Measurements from ENCODE around the gene CALY.

CALY gene

DNA sequence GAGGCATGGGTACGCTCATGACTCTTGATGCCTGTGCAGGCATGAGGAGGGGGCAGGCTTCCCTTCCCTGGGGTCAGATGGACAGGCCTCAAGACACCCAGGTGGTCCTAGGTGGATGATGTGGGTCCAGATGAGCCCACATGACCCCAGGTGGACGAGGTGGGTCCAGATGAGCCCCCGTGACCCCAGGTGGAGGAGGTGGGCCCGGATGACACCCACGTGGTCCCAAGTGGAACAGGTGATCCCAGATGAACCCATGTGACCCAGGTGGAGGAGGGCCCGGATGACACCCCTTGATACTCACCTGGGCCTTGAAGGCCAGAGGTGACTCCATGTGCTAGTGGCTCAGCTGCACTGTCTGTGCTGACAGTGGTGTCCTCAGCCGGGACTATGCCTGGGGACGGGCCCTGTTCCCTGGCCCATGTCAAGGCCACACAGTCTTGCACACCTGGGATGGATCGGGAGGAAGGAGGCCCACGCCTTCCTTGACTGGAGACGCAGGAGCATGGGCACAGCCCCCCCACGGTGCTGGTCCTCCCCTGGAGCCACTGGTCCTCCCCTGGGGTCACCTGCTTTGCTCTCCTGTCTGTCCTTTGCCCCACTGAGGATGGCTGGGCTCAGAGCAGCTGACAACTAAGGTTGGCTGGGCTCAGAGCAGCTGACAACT is 13.7 kb upstream of the CALY start:
- DNase-seq = no peak

DNA sequence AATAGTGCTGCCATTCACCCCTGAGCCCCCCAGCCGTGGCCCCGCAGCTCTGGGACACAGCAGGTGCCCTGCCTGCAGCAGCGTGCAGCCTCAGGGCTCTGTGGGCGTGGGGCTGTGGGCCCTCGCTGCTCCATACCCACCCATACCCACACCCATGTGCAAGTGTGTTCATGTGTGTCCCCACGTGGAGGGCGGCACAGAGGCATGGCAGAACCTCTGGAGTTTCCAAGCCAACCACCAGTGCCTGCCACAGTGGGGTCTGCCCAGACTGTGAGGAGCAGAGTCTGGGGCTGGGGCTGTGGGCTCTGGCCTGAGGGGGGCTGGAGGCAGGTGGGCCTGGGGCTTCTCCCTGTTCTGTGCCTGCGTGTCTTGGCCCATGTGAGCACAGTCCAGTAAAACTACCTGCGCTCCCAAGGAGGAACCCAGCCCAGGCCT is 12.9 kb upstream of the CALY start:
- no peak for DNase-seq

DNA sequence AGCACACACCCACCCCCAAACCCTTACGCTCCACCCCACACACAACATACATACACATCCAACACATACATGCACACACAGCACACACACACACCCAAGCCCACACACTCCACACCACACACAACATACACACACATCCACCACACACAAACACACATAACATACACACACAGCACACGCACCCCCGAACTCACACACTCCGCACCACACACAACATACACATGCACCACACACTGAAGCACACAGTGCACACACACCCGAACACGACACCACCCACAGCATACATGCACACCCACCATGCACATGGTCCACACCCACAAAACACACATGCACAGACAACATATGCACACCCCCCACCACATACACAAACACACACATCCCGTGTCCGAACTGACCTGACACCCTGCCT is 12.5 kb upstream of the CALY start:
- DNase-seq = no peak

DNA sequence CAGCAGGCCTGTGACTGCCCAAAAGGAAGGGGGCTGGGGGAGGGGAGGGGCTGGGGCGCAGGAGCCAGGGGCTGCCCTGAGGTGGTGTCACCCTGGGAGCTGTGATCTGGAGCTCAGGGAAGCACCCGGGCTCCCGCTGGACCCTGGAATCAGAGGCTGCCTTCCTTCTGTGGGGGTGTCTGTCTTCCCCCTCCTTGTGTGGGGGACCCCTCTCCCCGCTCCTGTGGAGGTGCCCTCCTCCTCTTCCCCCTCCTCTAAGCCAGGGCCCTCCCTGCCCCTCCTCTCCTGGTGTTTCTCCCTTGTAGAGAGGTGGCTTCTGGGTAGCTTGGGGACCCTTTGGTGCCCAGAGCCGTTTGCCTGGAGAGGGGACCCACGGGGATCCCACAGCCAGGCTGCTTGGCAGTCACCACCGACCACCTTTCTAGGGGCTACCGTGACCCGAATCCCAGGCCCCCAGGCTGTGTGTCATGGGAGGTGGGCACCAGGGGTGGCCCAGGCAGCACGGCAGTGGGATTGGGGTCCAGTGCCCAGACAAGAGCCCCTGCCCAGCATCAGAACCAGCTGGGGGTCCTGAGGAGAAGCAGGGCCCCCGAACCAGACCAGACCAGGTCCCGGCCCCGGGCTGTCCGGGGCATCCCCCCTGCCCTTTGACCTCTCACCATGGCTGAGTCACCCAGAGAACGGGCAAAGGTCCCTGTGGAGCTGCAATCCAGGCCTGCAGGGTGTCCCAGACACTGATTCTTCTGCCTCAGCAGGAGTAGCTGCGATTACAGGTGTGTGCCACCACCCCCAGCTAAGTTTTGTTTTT is 11.2 kb upstream of the CALY start:
- DNase-seq = no peak

DNA sequence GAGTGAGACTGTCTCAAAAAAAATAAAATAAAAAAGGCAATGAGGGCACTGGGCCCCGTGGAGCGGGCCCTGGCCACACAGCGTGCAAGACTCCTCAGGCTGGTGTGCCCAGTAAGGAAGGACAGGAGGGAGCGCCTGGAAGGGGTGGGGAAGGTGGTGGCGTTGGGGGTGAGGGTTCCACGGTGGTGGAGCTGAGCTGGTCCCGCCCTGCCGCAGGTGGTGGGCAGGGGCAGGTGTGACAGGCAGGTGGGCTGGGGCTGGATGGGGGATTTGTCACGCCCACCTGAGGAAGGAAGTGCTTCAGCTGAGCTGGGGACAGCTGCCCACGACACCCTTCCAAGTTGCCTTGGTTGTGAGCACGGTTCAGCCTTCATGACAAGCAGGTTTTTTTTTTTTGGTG is 9.7 kb upstream of the CALY start:
- no peak for DNase-seq

DNA sequence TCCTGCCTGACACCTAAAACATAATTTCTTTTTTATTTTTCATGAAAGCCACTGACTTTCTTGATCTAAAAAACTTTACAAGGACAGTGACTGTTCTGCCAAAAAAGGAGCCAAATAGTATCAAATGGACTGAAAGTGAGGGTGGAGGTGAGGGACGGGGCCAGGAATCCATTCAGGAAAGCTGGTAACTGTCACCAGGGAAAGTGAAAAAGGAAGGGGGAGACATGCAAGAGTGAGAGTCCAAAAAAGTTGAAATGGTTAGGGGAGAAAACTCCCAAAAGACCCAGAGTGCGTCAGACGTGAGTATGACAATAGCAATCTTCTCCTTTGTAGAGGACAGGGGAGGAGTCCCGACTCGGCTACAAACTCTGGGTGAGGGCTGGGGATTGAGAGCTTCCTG is 7.5 kb upstream of the CALY start:
- DNase-seq = no peak

DNA sequence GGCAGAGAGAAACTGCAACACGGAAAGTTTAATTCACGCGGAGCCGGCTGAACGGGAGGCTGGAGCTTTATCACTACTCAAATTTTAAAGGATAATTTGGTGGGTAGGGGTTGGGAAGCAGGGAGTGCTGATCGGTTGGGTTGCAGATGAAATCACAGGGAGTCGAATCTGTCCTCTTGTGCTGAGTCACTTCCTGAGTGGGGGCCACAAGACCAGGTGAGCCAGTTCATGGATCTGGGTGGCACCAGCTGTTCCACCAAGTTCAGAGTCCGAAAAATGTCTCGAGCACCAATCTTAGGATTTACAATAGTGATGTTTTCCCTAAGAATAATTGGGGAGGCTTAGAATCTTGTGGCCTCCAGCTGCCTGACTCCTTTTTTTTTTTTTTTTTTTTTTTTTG is 6.9 kb upstream of the CALY start:
- DNase-seq = no peak

DNA sequence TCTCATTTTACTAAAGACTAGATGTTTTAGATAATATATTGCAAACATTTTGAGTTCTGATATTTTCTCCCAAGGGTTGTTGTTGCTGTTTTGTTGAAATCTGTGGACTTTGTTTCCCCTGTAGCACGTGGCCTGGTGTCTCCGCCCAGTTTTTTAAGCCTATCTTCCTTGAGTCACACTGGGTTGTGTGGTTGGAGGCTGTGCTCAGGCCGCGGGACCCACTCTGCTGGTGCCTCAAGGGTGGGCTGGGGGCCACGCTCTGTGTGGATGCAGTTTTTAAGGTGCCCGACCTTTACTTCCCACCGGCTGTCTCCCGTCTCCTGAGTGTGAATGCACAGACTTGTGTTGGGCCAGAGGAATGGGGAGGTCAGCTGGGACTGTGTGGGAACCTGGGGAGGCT is 6.2 kb upstream of the CALY start:
- no peak for DNase-seq

DNA sequence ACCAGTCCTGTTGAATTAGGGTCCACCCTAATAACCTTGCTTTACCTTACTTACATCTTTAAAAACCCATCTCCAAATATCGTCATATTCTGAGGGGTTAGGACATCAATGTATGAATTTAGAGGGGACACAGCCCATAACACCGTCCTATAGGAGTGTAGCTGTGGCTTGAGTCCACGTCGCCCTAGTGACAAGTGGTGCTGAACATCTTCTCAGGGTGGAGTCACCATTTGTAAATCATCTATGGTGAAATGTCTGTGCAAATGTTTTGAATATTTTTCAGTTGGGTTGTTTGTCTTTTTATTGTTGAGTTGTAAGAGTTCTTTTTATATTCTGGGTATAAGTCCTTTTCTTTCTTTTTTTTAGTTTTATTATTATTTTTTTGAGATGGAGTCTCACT is 5.3 kb upstream of the CALY start:
- no peak for DNase-seq

DNA sequence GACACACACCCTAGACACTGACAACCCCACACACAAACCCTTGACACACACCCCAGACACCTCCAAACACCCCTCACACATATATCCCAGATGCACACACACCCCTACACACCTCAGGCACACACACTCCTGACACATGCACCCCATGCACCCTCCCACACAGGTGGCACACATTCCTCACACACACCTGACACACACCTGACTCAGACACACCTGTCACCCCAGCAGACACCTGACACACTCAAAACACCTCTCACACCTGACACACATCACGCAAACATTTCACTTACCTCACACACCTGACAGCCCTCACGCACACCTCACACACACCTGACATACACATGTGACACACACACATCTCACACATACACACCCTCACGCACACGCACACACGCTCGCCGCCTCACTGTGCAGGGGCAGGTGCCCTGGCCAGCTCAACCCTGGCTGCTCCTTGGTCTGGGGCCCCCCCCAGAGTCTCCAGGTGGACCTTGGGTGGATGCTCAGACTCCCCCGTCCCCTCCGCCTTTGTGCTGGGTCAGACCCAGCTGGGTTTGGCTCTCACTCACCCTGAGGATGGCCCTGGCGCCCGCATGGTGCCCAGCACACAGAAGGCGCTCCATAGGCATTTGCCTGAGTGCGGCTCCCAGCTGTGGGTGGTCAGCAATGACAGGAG is 3.1 kb upstream of the CALY start:
- DNase-seq = no peak

DNA sequence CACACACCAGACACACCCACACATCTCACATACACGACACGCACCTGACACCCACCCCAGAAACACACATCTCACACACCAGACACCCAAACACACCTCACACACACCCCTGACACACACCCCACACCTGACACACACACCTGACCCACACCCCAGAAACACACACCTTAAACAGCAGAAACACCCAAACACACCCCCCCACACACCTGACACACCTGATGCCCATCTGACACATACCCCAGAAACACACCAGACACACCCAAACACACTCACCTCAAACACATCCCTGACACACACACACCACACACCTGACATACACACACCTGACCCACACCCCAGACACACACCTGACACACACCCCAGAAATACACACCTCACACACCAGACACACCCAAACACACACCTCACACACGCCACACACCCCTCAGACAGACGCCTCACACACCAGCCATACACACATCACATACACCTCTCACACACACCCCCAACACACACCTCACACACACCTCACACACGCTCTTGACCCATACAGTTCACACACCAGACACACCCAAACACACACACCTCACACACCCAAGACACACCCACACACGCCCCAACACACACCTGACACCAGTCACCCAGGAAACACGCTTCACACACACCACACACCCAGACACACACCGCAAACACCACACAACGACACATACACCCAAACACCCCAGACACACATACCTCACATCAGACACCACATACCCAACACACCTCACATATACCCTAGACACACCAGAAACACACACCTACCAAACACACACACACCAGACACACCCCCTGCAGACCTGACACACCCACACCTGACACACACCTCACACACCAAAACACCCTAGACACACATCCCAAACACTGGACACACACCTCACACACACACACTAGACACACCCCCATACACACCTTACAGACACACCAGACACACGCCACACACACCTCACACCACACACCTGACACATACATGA is 1.7 kb upstream of the CALY start:
- DNase-seq = no peak

DNA sequence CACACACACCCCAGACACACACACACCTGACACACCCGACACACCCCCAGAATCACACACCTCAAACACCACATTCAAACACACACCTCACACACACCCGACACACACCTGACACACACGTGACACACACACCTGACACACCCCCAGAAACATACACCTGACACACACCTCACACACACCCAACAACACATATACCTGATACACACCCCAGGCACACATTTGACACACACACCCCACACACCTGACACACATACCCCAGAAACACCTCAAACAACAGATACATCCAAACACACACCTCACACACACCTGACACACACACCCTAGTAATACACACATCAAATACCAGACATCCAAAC is 652 bp upstream of the CALY start:
- no peak for DNase-seq

DNA sequence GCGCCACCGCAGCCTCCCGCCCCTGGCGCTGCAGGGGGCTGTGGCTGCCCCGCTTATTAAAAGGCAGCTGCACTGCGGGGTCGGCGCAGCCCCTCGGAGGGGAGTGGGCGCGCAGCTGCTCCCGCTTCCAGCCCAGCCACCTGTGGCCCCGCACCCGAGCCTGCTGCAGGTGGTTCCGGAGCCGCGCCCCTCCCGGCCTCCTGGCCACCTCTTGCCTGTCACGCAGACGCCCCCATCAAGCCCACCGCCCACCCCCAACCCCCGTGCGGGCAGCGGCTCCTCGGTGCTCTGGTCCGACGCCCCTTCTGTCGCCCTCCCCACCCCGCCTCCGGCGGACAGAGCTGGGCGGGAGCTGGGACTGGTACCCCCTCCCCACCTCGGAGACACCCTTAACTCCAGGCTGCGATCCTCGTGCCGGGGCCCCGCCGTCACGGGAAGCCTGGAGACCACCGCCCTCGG is 549 bp downstream of the CALY start:
- DNase-seq = no peak

DNA sequence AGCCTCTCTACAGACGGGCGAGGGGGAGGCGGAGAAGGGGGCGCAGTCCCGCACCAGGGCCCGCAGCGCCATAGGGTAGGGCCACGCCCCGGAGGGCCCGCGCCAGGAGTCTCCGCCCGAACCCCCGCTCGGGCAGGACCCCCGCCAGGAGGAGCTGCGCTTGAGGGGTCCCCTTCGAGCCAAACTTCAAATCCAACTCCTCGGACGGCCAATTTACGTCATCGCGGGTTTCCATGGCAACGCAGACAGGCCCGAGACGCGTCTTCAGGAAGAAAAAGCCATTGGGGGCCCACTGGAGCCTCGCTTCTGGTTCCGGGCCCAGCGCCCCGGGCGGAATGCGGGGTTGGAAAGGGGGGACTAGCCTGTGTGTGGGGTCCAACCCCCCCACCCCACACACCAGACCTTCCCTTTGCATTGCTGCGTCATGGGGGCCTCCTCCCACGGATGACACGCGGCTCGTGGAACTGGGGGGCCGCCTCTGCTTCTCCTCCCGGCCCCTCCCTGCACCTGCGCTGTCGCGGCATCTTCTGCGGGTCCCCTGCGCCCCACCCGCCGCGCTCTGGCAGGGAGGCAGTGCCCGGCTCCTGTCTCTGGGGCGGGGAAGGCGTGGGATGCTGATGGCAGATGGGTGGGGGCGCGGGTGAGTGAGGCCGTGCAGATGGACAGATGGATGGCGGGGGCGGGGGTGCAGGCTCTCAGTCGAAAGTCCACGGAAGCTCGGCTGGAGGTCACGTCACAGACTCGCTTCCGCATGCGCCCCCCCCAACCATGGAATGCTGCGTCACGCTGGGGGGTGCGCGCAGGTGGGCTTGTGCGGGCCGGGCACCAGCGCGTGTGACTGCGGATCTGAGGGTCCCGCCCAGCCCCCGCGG is 1.2 kb downstream of the CALY start:
- no peak for DNase-seq

DNA sequence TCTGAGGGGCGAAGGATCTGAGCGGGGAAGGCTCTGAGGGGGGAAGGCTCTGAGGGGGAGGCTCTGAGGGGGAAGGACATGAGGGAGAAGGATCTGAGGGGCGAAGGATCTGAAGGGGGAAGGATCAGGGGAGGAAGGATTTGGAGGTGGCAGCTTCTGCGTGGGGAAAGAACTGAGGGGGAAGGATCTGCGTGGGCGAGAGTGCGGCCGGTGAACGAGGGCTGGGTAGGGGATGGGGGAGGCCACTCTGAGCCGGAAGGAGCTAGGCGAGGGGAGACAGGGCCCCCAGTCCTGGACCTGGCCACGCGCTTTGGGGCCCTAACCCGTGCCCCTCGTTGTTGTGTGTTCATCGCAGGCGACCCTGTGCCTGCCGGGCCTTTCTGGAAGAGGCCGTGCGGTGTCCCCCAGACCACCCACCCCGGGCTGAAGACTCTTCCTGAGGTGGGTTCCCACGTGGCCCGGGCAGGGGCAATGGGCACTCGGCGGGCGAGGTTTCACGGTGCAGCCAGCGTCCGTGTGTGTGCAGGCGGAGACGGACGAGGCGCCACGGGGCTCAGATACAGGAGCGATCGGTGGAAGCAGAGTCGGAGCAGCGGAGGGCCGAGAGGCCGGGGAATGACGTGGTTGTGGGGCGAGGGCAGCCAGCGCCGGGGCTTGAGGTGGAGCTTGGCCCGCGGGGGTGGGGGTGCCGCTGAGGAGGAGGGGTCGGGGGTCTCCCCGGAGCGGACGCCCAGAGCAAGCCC is 2.0 kb downstream of the CALY start:
- DNase-seq = no peak

DNA sequence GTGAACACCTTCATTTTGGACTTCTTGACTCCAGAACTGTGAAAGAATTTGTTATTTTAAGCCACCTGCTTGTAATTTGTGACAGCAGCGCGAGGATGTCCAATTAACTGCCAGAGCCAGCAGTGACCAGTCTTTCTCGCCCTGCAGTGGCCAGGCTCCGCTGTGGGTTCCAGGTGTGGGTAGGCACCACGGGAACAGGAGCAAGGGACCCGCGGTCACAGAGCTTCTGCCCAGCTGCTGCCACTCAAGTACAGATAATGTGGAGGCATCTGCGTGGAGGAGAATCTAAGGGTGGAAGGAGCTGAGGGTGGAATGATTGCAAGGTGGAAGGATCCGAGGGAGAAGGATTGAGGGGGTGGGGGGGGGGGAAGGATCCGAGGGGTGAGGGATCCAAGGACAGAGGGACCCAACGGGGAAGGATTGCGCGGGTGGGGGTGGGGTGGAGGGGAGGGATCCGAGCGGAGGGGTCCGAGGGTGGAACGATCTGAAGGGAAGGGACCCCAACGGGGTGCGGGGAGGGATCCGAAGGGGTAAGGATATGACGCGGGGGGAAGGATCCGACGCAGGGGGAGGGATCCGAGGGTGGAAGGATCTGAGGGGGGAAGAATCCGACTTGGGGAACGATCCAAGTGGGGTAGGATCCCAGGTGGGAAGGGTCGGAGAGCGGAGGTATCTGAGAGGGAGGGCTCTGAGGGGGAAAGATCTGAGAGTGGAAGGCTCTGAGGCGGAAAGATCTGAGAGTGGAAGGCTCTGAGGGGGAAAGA is 3.6 kb downstream of the CALY start:
- DNase-seq = no peak

DNA sequence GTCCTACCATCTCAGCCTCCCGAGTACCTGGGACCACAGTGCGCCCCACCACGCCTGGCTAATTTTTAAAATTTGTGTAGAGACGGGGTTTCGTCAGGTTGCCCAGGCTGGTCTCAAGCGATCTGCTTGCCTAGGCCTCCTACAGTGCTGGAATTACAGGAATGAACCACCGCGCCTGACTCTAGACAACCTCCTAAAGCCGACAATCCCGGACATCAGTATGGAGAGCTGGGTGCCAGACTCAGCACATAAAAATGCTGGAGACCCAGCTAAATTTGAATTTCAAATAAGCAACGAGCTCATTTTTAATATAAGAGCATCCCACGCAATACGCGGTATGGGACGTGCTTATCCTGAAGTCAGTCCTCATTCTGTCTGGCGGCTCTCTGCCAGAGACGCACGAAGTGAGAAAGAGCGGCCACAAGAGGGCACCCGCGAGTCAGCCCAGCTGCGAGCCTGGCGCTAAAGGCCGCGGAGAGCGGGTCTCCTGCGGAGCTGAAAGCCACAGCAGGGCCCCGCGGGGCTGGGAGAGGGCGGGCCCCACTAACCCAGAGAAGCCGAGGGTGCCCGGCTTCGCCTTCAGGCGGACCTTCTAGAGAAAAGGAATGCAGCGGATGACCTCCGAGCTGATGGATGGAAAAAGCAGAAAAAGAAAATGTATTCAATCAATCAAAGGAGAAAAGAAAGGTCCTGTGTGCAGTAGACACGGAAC is 7.0 kb downstream of the CALY start:
- peak; percentile 86 for DNase-seq

DNA sequence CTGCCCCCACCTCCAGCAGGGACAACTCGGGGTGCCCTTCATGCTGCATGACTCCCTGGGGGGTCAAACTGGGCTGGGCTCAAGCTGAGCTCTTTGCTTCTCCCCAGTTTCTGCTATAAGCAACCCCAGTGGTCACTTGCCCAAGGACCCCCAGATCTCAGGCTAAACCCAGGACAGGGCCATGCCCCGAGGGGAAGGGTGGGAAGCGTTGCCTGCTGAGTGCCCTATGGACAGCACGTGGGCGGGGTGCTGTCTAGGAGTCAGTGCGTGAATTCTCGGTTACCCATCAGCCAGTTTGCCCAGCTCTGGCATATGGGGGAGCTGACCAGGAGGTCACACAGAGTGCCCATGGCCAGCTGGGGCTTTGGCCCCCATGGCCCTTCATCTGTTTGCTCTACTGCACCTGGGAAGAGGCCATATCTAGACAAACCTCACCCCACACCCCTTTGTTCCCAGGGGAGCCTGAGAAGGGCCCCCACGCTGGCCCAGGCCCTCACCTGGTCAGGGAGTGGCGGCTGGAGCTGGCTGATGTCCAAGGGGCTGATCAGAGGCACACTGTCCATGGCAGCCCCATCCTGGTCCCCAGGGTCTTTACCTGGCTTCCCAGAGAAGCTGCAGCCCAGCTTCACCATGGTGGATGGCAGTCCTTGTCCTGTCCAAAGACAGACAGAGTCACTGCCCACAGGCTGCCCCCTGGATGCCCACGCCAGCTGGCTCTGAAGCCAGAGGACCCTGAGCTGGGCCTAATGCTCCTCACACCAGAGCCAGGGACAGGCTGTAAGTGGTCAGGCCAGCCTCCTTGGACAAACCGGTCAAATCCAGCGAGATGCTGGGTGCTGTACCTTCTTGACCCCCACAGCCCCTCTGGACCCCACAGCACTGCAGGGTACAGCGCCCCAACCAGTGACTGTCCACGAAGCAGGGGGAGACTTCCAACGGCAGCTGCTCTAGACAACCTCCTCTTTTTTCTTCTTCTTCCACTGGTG is 8.0 kb downstream of the CALY start:
- DNase-seq = no peak

Data from KG1 (cell line).